GM12891 (cell line): Measurements from ENCODE around the gene SOX21.

Experiments used
- DNase-seq: peaks from one replicate; pipeline ENCODE4 v3.0.0; 2011; ENCODE audit warnings: low spot score; ENCODE audit not compliant: insufficient read length
- FAIRE-seq: peaks from 2 replicates; lab custom pipeline; 2011; peaks lifted over from hg19 to GRCh38; lab: Jason Lieb, UNC
- PAX5 ChIP-seq: IDR thresholded peaks from 2 replicates; pipeline ENCODE4 v1.6.1; 2011; ENCODE audit warnings: low read length, moderate library complexity, mild to moderate bottlenecking; ENCODE audit not compliant: insufficient read depth, severe bottlenecking
- POLR2A ChIP-seq: IDR thresholded peaks from 2 replicates; pipeline ENCODE4 v1.6.1; 2011; ENCODE audit warnings: low read depth, low read length, control low read depth
- POLR2AphosphoS5 ChIP-seq: IDR thresholded peaks from 2 replicates; pipeline ENCODE4 v1.6.1; 2011; ENCODE audit warnings: low read depth, low read length, control low read depth
- POU2F2 ChIP-seq: IDR thresholded peaks from 2 replicates; pipeline ENCODE4 v1.6.1; 2011; ENCODE audit warnings: low read depth, mild to moderate bottlenecking, control low read depth, low read length, moderate library complexity
- SPI1 ChIP-seq: IDR thresholded peaks from 2 replicates; pipeline ENCODE4 v1.6.1; 2011; ENCODE audit warnings: low read depth, low read length, control low read depth
- TAF1 ChIP-seq: IDR thresholded peaks from 2 replicates; pipeline ENCODE4 v1.6.1; 2011; ENCODE audit warnings: low read depth, low read length, control low read depth

SOX21 gene

GRCh38 chr13:94682229-94682628 lies 30.1 kb downstream of the SOX21 start:
- DNase-seq (no peak), FAIRE-seq (no peak)
- TF ChIP-seq TAF1 (no peak), POLR2AphosphoS5 (no peak), PAX5 (no peak), POU2F2 (no peak), POLR2A (no peak), SPI1 (no peak)

DNA sequence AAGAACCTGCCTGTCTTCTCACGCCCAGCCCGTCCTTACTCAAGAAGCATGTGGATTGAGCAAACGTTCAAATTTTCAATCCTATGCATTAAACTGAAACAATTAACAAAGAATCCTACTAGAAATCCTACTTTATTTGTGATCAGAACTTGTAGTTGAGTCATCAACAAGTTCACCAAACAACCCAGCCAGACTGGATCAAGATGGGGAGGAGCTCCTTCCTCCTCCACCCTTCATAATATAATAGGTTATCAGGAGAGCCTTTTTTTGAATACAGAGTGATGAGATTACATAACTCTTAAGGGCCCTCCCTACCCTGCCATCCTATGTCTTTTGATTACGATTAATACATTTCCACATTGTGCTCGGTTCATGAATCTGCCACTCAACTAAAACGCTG lies 32.7 kb downstream of the SOX21 start:
- DNase-seq (no peak), FAIRE-seq (no peak)
- TF ChIP-seq POU2F2, result no peak
- TF ChIP-seq SPI1, result no peak
- TF ChIP-seq TAF1, result no peak
- no peak for TF ChIP-seq POLR2AphosphoS5
- no peak for TF ChIP-seq POLR2A
- TF ChIP-seq PAX5, result no peak

- DNase-seq, result no peak
- FAIRE-seq, result no peak
- TF ChIP-seq POU2F2, result no peak
- TF ChIP-seq PAX5, result no peak
- no peak for TF ChIP-seq SPI1
- TF ChIP-seq POLR2A, result no peak
- no peak for TF ChIP-seq POLR2AphosphoS5
- no peak for TF ChIP-seq TAF1
These were observed 33.5 kb downstream of the SOX21 start for GRCh38 chr13:94678845-94679244.

GRCh38 chr13:94677799-94678198 lies 34.5 kb downstream of the SOX21 start:
- FAIRE-seq (no peak), DNase-seq (no peak)
- TF ChIP-seq POLR2A (no peak), PAX5 (no peak)

DNA sequence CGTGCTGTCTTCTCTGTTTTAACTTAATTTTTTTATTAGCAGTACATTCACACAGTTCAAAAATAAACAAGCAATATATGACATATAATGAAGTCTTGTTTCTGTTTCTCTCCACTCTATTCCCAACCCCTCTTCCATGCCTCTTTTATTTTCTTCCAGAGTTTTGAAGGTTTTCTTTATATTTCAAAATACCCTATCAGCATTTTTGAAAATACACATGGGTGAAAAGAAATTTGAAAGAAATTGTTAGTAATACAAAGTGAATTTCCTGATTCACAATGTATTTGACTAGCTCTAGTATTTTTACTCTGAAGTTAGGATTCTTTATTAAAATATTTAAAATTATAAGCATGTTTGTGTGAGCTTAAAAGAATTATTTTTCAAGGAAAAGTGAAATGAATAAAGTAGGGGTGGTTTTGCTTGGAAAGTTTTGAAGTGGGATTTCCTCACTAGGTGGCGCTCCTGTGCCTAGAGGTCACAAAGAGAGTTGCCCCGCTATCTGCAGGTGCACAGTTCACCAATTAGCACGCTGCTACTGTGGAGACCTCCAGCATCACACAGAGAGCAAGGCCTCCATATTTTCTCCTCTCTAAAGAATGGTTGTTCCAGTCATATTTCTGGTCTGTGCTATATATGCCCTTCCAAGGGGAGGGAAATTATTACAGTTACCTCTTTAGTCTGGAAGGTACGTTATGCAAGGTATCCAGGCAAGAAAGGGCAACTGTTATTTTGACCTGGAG lies 37.6 kb downstream of the SOX21 start:
- peak; percentile 37 for DNase-seq
- peak; percentile 61 for FAIRE-seq

DNA sequence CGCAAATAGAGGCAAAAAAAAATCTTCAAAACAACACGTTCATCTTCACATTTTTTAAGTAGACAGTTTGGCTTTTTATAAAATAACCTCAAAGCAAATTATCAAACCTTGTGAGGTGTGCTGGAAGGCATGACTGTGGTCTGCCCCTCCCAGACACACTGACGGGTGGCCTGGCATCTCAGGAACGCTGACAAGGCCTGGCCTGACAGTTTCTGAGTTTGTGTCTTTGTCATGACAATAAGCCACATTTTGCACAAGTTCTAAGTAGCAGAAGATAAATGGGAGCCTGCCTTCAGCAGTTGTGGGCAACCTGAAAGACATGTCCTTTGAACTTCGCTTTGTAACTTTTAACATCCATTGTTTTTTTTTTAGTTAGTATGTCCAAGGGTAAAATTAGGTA lies 38.5 kb downstream of the SOX21 start:
- FAIRE-seq, result no peak
- TF ChIP-seq PAX5, result no peak
- no peak for TF ChIP-seq TAF1
- no peak for TF ChIP-seq SPI1
- no peak for DNase-seq

More for the DNA sequence above, 37.6 kb downstream of the SOX21 start:
- no peak for TF ChIP-seq POU2F2
- no peak for TF ChIP-seq PAX5
- no peak for TF ChIP-seq TAF1
- no peak for TF ChIP-seq POLR2A
- TF ChIP-seq SPI1, result no peak

- no peak for DNase-seq
- TF ChIP-seq SPI1, result no peak
- no peak for TF ChIP-seq POU2F2
- no peak for TF ChIP-seq PAX5
- TF ChIP-seq POLR2AphosphoS5, result no peak
- no peak for TF ChIP-seq TAF1
- TF ChIP-seq POLR2A, result no peak
- FAIRE-seq, result no peak
These were observed 39.9 kb downstream of the SOX21 start for GRCh38 chr13:94672400-94672799.

DNA sequence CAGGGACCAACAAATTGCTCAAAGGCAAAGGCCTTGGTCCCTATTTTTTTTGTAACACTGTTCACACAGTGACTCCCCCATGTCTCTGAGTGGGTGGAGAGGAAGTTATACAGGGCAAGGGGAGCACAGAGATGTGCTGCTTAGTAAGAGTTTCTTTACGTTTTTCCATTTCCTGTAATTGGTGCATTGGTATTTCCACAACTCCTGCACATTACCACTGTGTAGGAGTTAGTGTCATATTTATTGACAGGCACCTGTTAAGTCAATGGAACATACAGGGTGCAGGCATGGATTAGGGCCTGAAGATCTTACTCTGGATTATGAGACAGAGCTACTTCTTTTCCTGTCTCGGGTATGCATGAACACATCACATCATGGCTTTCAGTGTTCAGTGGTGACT lies 45.2 kb downstream of the SOX21 start:
- FAIRE-seq (peak; percentile 72), DNase-seq (no peak)
- TF ChIP-seq PAX5 (no peak), POLR2AphosphoS5 (no peak), POLR2A (no peak), SPI1 (no peak), TAF1 (no peak), POU2F2 (no peak)

DNA sequence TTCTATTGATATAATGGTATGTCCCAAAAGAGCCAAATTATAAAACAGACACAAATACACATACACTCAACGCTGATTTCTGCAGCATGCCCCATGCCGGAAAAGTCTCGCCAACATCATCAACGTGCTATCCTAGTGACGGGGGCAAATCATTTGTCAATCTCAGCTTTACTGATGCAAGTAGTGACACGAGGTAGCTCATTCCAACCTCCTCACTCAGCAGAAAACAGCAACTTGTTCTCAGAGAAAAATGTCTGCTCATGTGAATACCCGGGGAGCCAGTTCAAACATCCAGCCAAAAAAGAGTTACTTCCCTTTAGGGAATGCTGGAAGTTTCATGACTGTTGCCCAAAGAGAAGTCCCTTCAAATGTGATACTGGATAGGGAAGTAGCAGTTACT lies 46.3 kb downstream of the SOX21 start:
- no peak for FAIRE-seq
- DNase-seq, result no peak

GRCh38 chr13:94664889-94665288 lies 47.5 kb downstream of the SOX21 start:
- TF ChIP-seq POU2F2 (no peak), POLR2A (no peak), SPI1 (no peak), POLR2AphosphoS5 (no peak), PAX5 (no peak), TAF1 (no peak)
- FAIRE-seq (no peak), DNase-seq (no peak)

More for the DNA sequence above, 46.3 kb downstream of the SOX21 start:
- no peak for TF ChIP-seq PAX5
- no peak for TF ChIP-seq TAF1
- no peak for TF ChIP-seq SPI1
- TF ChIP-seq POU2F2, result no peak
- TF ChIP-seq POLR2A, result no peak
- no peak for TF ChIP-seq POLR2AphosphoS5
